Activated T-cell treated with anti-CD3 and anti-CD28 coated beads for 1 hour (primary cell): ENCODE measurements around the gene MED6.

Experiments used
- DNase-seq: peaks from one replicate; pipeline ENCODE4 v3.0.0-alpha.2; 2020; ENCODE audit warnings: low read depth

The MED6 gene

DNA sequence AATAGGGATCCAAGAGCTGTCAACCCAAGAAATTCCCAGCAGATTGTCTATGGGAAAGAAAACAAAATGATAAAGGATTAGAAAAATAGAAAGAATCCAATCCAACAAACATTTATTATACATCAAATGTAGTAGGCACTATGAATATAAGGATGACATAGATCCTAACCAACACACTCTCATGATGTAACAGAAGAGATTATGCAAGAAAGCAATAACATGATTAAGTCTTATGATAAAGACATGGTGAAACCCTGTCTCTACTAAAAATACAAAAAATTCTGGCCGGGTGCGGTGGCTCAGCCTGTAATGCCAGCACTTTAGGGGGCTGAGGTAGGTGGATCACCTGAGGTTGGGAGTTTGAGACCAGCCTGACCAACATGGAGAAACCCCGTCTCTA lies 2.7 kb downstream of the MED6 start:
- no peak for DNase-seq

DNA sequence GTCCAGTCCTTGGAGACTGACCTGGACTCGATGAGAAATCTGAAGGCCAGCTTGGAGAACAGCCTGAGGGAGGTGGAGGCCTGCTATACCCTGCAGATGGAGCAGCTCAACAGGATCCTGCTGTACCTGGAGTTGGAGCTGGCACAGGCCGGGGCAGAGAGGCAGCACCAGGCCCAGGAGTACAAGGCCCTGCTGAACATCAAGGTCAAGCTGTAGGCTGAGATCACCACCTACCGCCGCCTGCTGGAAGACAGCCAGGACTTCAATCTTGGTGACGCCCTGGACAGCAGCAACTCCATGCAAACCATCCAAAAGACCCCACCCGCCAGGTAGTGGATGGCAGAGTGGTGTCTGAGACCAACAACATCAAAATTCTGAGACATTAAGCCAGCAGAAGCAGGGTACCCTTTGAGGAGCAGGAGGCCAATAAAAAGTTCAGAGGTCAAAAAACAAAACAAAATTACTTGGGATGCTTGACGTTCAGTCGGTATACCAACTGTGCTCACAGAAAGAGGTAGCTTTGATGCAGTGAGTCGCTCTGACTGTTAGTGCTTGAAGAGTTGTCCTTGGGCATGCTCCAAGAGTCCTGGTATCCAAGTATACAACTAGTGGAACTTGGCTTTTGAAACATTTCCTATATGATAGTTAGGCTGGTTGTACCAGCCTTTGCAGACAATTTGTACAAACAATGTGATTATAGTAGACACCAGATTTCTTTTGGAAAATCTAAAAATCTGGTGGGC lies 4.8 kb downstream of the MED6 start:
- no peak for DNase-seq

DNA sequence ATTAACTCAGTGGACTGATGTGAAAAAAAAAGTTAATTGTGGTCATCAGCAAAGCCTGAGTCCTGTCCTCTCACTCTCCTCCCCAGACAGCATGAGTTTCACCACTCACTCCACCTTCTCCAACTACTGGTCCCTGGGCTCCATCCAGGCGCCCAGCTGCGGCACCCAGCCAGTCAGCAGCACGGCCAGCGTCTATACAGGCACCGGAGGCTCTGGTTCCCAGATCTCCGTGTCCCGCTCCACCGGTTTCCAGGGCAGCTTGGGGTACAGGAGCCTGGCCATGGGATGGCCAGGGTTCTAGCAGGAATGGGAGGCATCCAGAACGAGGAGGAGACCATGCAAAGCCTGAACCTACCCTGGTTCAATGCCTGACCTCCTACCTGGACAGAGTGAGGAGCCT lies 6.0 kb downstream of the MED6 start:
- DNase-seq: no peak

DNA sequence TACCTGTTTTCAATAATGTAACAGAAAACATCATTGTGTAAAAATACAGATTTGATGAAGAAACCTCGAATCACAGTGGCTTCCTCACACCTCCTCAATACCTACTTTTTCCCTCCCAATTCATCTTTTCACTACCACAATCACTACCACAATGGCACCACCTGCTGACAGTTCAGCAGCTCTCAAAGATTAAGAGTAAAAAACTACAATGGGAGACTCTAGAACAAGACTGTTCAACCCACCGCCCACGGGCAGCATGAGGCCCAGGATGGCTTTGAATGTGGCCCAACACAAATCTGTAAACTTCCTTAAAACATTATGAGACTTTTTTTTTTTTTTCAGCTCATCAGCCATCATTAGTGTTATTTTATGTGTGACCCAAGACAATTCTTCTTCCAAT lies 15.2 kb downstream of the MED6 start:
- DNase-seq: no peak

DNA sequence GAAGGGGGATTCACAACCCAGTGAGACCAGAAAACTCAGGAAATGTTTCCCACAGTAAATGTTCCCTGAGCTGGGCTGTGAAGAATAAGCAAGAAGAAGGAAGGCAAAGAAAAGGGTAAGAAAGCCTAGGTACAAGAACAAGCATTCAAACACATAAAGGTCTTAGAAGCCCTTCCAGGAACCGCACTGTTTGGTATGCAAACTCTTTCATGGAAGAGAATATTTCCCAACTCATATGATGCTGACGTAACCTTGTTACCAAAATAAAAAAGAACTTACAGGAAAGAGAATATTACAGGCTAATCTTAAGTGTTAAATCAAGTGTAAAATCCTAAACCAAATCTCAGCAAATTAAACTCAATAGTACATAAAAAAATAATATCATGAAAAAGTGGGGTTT lies 23.6 kb downstream of the MED6 start:
- no peak for DNase-seq

DNA sequence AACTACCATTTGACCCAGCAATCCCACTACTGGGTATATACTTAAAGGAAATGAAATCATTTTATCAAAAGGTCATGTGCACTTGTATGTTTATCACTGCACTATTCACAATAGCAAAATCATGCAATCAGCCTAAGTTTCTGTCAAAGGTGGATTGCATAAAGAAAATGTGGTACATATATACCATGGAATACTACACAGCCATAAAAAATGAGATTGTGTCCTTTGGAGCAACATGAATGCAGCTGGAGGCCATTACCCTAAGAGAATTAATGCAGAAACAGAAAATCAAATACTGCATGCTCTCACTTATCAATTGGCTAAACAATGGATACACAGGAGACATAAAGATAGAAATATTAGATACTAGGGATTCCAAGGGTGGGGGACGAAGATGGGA lies 27.4 kb downstream of the MED6 start:
- DNase-seq: no peak

DNA sequence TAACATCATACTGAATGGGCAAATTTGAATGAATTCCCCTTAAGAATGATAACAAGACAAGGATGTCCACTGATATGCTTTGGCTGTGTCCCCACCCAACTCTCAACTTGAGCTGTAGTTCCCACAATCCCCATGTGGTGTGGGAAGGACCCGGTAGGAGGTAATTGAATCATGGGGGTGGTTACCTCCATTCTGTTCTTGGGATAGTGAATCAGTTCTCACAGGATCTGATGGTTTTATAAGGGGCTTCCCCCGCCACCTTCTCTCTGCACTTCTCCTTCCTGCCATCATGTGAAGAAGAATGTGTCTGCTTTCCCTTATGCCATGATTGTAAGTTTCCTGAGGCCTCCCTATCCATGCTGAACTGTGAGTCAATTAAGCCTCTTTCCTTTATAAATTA lies 29.3 kb downstream of the MED6 start:
- DNase-seq: no peak

DNA sequence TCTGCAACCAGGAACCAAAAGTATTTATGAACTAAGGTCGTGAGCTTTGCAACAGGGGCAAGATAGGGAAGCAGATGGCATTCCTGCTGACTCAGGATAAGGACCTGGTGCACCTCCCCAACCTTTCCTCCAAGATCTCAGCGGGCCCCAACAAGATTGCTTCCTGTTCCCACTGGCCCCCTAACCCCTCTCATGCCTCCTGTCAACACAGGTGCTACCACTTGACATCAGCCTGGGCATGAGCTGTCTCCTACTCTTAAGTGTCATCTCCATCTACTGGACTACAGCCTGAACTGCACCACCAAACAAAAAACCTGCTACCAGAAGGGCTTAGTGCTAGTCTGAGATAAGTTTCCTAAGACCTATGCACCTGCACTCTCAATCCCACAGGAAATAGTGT lies 32.7 kb downstream of the MED6 start:
- DNase-seq: no peak

DNA sequence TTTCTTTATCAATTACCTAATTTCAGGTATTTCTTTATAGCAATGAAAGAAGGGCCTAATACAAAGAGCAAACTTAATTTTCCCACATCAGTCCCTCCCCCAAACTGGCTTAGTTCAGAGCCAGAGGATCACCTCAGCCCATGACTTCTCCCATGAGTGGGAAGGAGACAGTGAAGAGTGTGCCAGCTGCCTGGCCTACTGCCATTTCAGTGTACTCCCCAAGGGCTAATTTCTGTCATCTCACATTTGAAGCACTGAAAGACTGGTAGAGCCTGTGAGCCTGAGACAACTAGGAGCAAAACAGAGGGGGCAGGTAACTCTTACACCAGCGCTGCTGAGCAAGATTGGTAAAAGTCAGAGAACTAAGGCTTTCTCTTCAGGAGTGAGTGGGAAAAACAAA lies 36.6 kb downstream of the MED6 start:
- DNase-seq: no peak

DNA sequence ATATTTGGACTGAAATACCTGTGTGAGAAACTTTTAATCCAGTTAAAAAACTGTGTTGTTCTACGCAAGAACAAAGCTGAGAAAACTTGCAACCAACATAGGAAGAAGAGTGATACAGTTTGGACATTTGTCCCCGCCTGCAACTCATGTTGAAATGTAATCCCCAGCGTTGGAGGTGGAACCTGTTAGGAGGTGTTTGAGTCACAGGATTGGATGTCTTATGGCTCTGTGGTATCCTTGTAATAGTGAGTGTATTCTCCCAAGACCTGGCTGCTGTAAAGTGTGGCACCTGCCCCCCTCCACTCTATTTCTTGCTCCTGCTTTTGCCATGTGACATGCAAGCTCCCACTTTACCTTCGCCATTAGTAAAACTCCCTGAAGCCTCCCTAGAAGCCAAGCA lies 37.0 kb downstream of the MED6 start:
- no peak for DNase-seq

DNA sequence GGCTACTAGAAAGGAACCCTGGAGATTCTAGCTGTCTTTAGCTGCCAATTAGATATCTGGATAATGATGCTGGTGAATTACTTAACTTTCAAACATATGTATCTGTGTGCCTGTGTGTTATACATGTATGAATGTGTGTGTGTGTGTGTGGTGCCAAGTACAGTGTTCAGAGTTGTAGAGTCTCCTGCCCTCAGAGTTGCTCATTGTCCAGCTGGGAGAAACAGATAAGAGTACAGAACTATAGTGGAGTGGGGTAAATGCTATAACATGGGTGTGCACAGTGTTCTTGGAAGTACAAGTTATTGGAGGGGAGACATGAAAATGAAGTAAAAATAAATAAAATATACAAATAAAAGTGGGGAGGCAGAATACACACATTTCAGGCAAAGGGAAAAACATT lies 42.1 kb downstream of the MED6 start:
- no peak for DNase-seq

DNA sequence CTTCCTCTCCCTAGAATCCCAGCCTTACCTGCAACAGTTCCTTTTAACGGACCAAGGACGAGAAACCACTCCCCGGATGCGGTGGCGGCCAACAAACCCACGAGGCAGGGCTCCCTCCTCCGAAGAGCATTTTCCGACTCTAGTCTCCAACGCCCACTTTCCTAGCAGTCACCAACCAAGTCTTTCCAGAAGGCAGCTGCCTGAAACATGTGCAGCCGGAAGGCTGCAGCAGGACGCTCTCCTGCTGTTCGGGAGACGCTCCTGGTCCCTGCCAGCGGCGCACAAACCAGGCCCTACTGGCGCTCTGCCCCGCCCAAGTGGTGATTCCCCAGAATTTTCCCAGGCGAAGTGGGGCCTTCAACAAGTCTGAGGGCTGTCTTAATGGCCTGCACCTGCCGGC lies 44.6 kb downstream of the MED6 start:
- DNase-seq: no peak

DNA sequence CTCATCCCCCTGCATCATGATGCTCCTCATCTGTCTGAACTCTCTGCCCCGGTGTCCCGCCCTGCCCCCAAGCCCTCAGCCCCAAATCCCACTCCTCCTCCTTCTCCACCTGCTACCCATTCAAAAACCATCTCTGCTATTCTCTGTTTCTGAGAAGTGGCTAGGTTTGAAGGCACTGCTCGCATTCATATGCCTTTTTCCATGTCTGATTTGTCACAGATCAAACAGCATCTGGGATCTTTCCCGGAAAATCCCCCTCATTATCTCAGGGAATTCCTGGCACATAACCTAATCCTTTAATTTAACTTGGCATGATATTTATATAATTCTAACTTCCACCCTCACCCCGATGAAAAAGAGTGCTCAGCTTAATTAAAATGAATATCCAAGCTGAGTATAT lies 62.4 kb downstream of the MED6 start:
- DNase-seq: no peak

DNA sequence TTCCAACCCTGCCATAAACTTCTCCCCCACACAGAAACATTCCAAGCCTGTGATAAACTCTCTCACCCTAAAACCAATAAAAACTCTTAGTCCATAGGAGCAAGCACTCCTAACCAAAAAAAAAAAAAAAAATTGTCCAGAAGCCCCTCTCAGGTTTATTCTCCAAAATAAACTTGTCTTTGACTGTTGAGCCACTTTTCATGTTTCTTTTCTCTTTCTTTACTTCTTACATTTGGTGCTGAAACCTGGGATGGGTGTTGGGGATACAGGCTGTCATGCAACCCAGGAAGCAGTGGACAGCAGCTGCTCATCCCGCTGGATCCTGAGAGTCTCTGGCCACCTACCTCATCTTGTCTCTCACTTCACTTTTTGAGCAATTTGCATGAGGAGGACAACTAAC lies 63.6 kb downstream of the MED6 start:
- DNase-seq: no peak

DNA sequence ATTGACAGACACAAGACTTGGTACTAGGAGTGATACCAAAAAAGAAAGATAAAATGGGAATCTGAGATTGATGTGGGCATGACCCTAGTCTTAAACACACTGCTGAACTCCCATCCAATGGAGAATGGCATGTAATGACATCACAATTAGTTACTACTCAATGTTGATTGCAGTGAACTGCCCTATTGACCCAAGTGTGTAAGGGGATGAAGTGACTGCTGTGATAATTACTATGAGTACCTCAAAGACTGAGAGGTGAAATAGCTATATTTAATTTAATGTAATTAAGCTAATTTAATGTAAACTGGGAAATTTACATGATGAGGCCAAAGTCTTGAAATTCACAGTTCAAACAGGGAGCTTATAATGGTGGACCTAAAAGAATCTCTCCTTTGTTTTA lies 65.6 kb downstream of the MED6 start, which contains the start of gene ADAM20:
Gene ADAM20 (minus strand): TSS at position 101 of the 400 bp plus-strand sequence. CDS start 10,247 bp downstream, outside the sequence.
- no peak for DNase-seq
